SIG-M5 treated with dmso at 0.1 percent for 504 hours (cell line): ENCODE measurements around the gene ODAD4.
A peak's percentile ranks its signal among the peaks of the same experiment; 100 is the strongest.
"Not testable (repeated sequence)": the region's sequence is repeated elsewhere in the genome, so short reads cannot be mapped to it uniquely, and the experiment has no call there.

Experiments used
- DNase-seq: peaks from one replicate; lab custom pipeline; 2025; ENCODE audit not compliant: unreplicated experiment; lab: John Stamatoyannopoulos, UW

The ODAD4 gene

GRCh38 chr17:41910701-41911391 lies 19.6 kb upstream of the ODAD4 start:
- DNase-seq: no peak

- no peak for DNase-seq
These were observed 17.5 kb upstream of the ODAD4 start for GRCh38 chr17:41912925-41913324.

DNA sequence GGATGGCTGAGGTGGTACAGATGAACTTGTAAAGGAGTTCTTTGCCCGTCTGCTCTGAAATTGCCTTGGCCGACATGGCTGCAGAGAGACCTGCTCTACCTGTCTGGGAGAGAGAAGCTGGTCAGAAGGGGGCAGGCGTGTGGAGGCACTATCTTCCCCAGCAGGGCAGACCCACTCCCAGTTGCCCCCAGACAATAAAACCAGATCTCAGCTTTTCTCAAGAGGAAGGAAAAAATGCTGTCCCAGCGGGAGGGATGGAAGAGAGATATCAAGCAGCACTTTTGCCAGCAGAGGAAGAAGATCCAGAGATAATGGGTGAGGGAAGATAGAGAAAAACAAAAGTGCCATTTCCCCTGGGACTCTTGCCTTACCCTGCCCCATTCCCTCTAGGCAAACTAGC lies 16.6 kb upstream of the ODAD4 start:
- no peak for DNase-seq

GRCh38 chr17:41914358-41914766 lies 16.1 kb upstream of the ODAD4 start:
- DNase-seq: no peak

DNA sequence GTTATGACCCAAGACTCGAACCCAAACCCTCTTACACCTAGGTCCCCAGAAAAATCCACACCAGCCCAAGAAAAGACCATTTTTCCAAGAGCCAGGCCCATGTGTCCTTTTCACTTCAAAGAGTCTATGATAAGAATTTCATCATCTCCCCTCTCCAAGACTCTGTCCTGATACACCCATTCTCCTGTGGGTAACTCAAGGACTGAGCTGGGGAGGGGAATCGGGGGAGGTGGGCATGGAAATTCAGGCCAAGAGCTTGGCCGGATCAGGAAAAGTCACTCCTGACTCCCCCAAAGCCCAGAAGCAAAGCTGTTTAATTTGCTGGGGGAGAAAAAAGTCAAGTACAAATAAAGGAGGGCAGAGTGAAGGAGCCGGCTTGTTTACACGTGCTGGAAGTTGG lies 15.4 kb upstream of the ODAD4 start:
- no peak for DNase-seq

DNA sequence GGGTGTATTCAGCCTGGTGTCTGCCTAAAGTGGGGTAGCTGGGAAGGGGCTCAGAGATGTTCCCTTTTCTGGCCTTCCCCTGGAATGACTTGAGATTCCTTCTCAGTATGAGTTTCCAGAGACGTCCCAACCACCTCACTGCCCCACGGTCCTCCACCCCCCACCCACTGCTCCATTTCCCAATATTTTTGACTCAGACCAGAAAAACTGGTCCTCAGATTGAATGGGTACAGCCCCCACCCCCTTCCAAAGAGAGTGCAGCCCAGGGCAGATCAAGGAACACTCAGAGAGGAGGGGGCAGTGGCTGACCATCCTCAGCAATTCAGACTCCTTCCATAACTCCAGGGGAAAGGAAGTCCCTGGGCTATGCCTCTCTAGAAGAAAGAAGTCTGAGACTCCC lies 14.9 kb upstream of the ODAD4 start:
- no peak for DNase-seq

- DNase-seq: no peak
These were observed 13.2 kb upstream of the ODAD4 start for GRCh38 chr17:41917192-41917591.

GRCh38 chr17:41917679-41918313 lies 12.6 kb upstream of the ODAD4 start:
- no peak for DNase-seq

- DNase-seq: peak; percentile 96
These were observed 11.9 kb upstream of the ODAD4 start, which contains the start of gene ACLY for GRCh38 chr17:41918314-41919164. Gene ACLY, minus strand, starts transcription at chr17:41918951. Its CDS starts 5,078 bp downstream, at chr17:41913873.

GRCh38 chr17:41919165-41919817 lies 11.1 kb upstream of the ODAD4 start:
- DNase-seq: peak; percentile 44

- peak; percentile 40 for DNase-seq
These were observed 10.4 kb upstream of the ODAD4 start for GRCh38 chr17:41919840-41920579.

DNA sequence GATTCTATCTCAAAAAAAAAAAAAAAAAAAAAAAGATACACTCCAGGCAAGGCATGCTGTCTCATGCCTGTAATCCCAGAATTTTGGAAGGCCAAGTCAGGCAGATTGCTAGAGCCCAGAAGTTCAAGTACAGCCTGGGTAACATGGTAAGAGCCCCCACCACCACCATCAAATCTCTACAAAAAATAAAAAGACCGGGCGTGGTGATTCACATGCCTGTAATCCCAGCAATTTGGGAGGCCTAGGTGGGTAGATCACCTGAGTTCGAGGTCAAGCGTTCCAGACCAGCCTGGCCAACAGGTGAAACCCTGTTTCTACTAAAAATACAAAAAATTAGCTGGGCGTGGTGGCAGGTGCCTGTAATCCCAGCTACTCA lies 9.8 kb upstream of the ODAD4 start:
- DNase-seq: no peak

- no peak for DNase-seq
These were observed 4.3 kb upstream of the ODAD4 start for GRCh38 chr17:41925991-41926590.

- DNase-seq: no peak
These were observed 1.6 kb upstream of the ODAD4 start for GRCh38 chr17:41928693-41929251.

- not testable (repeated sequence) for DNase-seq
These were observed 378 bp downstream of the ODAD4 start for GRCh38 chr17:41930833-41931156.

DNA sequence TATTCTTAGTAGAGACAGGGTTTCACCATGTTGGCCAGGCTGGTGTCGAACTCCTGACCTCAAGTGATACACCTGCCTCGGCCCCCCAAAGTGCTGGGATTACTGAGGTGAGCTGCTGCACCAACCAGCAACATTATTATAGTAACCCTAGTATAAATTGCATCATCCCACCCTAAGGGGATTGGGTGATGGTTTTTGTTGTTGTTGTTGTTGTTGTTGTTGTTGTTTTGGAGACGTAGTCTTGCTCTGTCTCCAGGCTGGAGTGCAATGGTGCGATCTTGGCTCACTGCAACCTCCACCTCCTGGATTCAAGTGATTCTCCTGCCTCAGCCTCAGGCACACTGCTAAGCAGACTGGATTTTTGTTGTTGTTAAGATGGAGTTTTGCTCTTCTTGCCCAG lies 1.3 kb downstream of the ODAD4 start:
- not testable (repeated sequence) for DNase-seq

DNA sequence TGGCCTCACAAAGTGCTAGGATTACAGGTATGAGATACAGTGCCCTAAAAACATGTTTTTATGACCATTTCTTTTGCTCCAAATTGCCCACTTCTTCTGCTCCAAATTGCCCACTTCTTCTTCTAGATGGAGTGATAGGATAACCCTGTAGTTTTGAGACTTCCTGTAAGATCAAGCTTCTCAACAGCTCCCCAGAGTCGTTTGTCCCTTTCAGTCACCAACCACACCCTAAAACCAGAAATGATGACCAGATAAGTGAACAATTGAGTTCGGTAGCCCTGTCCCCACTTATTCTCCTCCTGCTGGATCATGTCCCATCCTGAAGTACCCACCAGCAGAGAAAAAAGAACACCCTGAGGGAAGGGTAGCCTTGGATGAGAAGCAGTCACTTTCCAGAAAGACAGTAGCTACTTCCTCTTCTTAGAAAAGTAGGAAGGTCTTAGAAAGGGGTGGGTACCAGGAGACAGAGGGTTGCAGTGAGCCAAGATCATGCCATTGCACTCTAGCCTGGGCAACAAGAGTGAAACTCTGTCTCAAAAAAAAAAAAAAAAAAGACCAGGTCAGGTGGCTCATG lies 2.5 kb downstream of the ODAD4 start:
- DNase-seq: peak; percentile 92

- DNase-seq: no peak
These were observed 5.2 kb downstream of the ODAD4 start for GRCh38 chr17:41935641-41936040.
